Measurements from ENCODE around the gene DDX18.
"Not testable (repeated sequence)": the region's sequence is repeated elsewhere in the genome, so short reads cannot be mapped to it uniquely, and the experiment has no call there.

Gene DDX18

GRCh38 chr2:117814417-117815264 is at the start of gene DDX18:
DDX18 (plus strand) TSS chr2:117814691; CDS start chr2:117814778, 87 bp downstream.
- in situ Hi-C loops (cut with MboI; ENCODE audit: low sequenced_read_pairs): no loop called here

DNA sequence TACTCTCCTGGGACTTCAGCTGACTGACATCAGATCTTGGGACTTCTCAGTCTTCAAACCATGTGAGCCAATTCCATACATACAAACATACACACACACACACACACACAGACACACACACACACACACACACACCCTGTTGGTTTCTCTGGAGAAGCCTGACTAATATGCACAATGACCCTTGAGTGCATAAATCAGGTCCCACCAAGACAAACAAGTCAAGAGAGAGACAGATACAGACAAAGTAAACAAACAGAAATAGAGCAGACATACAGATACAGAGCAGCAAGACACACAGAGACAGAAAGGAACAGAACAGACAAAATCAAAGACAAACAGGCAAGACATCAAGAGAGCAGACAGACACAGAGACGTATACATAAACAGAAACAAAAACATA is 43.8 kb upstream of the DDX18 start:
- in situ Hi-C loops (cut with MboI; ENCODE audit: low sequenced_read_pairs): no loop called here

- in situ Hi-C loops (cut with MboI; ENCODE audit: low sequenced_read_pairs): no loop called here
Measured at GRCh38 chr2:117771969-117772630, 42.4 kb upstream of the DDX18 start.

DNA sequence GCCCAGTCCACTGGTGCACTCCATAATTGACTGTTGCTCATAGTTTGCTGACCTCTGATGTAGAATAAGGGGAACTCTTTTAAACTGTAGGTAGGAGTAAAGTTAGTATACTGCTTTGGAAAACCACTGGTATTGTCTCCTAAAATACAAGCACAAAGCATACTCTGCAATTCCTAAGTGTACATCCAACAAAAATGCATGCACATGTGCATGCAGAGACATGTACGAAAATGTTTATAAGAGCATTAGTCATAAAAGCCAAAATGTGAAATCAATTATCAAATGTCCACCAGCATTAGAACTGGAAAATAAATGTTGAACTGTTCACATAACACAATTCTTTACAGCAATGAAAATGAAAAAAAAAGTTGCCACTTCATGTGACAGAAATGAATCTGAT is 39.8 kb upstream of the DDX18 start:
- in situ Hi-C loops (cut with MboI; ENCODE audit: low sequenced_read_pairs): no loop called here

GRCh38 chr2:117775703-117776219 is 38.7 kb upstream of the DDX18 start:
- in situ Hi-C loops (cut with MboI; ENCODE audit: low sequenced_read_pairs): no loop called here

GRCh38 chr2:117776888-117777287 is 37.6 kb upstream of the DDX18 start:
- in situ Hi-C loops (cut with MboI; ENCODE audit: low sequenced_read_pairs): no loop called here

DNA sequence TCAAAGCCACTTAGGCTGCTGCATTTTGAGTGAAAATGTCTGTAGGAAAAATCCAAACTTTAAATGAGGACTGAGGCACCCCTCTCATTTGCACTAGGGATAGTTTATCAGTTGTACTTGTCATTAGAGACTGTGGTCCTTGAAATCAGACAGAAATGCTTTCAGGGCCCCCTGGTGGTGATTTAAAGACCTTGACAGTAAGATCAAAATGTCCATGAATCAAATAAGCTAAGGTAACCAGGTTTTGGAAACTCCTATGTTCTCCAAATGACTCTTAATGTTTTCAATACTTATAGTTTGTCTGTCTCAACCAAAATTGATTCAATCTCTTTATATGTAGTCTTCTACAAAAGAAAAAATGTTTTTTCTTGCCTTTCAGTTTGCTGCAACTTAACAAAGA is 28.8 kb upstream of the DDX18 start:
- in situ Hi-C loops (cut with MboI; ENCODE audit: low sequenced_read_pairs): no loop called here

DNA sequence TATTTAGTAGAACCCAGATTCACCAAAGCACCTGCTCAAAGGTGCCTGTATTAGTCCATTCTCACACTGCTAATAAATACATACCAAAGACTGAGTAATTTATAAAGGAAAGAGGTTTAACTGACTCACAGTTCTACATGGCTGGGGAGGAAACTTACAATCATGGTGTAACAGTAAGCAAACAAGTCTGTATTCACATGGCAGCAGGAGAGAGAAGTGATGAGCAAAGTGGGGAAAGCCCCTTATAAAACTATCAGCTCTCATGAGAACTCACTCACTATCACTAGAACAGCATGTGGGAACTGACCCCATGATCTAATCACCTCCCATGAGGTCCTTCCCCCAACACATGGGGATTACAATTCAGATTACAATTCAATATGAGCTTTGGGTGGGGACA is 28.0 kb upstream of the DDX18 start:
- in situ Hi-C loops (cut with MboI; ENCODE audit: low sequenced_read_pairs): no loop called here

DNA sequence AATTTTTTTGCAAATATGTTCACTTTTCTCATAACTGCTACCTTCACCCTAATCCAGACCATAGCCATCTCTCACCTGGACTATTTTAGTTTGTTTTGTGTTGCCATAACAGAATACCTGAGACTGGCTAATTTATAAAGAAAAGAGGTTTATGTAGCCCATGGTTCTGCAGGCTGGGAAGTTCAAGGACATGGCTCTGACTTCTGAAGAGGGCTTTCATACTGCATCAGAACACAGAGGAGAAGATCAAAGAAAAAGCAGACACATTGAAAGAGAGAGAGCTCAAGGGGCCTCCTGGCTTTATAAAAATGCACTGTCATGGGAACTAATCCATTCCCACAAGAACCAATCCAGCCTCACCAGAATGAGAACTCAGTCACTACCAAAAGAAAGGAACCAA is 25.0 kb upstream of the DDX18 start:
- in situ Hi-C loops (cut with MboI; ENCODE audit: low sequenced_read_pairs): no loop called here

DNA sequence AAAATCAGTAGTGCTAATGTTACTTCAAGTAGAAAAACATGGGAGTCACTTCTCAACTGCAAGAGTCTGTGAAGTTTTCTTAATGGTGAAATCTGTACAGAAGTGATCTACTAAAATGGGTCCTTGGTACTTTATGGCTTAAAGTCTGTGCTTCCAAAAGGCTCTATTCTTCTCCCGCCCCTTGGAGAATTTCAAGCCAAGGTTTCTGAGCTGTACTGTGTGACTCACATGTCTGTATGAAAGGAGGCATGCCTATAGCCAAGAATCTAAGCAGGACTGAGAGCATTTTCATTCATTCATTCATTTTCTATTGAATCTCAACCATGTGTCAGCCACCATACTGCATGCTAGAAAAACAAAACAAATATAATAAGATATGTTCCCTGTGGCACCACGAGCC is 19.8 kb upstream of the DDX18 start:
- in situ Hi-C loops (cut with MboI; ENCODE audit: low sequenced_read_pairs): no loop called here

GRCh38 chr2:117801826-117802225 is 12.7 kb upstream of the DDX18 start:
- in situ Hi-C loops (cut with MboI; ENCODE audit: low sequenced_read_pairs): no loop called here

- in situ Hi-C loops (cut with MboI; ENCODE audit: low sequenced_read_pairs): not testable (repeated sequence)
Measured at GRCh38 chr2:117803644-117804325, 10.7 kb upstream of the DDX18 start.

GRCh38 chr2:117812443-117812842 is 2.0 kb upstream of the DDX18 start:
- in situ Hi-C loops (cut with MboI; ENCODE audit: low sequenced_read_pairs): no loop called here

- in situ Hi-C loops (cut with MboI; ENCODE audit: low sequenced_read_pairs): no loop called here
Measured at GRCh38 chr2:117815946-117816345, 1.5 kb downstream of the DDX18 start.

DNA sequence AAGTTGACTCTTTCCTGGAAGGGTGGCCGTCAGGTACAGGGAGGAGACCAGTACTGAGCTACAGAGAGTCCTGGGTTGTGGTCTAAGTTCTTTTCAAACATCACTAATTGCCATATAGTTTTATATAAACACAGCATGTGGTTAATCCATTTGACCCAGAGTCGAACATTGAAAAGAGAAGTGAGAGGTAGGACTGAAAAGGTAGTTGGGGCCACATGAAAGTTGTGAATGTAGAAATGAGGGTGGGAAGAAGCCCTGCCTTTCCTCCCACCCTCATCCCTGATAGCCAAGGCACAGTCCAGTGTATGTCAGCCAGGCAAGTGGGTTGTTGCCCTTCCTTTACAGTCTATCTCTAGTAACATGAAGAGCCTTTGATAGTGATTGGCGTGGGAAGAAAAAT is 4.4 kb downstream of the DDX18 start:
- in situ Hi-C loops (cut with MboI; ENCODE audit: low sequenced_read_pairs): no loop called here

DNA sequence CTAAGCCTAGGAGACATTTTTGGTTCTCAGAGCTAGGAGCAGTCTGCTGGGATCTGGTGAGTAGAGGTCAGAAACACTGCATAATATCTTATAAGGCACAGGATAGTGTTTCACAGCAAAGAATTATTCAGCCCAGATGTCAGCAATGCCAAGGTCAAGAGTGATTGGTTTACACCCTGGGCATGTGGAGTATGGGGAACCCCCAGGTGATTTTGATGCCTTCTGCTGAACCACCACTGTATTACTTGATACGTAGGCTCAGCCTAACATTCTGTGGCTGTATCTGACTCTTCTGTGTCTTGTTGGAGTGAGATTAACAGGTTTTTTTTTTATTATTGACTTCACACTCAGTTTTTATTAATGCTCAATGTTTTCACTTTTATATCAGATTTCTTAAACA is 6.0 kb downstream of the DDX18 start:
- in situ Hi-C loops (cut with MboI; ENCODE audit: low sequenced_read_pairs): no loop called here

DNA sequence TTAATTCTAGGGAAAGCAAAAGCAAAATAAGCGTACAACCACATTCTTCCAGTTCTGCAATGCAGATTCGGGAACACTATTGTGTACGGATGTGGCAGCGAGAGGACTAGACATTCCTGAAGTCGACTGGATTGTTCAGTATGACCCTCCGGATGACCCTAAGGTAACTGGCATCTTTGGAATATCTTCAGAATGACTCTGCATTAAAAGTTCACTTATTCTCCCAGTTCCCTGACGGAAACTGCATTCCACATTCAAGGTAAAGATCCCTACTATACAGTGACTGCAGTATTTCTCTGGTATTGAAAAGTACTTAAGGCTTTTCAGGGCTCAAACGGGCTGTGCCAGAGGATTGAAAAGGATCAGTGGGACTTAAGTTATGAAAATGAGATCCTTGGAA is 10.9 kb downstream of the DDX18 start:
- in situ Hi-C loops (cut with MboI; ENCODE audit: low sequenced_read_pairs): no loop called here

DNA sequence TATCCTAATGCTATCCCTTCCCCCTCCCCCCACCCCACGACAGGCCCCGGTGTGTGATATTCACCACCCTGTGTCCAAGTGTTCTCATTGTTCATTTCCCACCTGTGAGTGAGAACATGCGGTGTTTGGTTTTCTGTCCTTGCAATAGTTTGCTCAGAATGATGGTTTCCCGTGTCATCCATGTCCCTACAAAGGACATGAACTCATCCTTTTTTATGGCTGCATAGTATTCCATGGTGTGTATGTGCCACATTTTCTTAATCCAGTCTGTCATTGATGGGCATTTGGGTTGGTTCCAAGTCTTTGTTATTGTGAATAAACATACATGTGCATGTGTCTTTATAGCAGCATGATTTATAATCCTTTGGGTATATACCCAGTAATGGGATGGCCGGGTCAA is 13.0 kb downstream of the DDX18 start:
- in situ Hi-C loops (cut with MboI; ENCODE audit: low sequenced_read_pairs): not testable (repeated sequence)

GRCh38 chr2:117828870-117829269 is 14.4 kb downstream of the DDX18 start:
- in situ Hi-C loops (cut with MboI; ENCODE audit: low sequenced_read_pairs): no loop called here

DNA sequence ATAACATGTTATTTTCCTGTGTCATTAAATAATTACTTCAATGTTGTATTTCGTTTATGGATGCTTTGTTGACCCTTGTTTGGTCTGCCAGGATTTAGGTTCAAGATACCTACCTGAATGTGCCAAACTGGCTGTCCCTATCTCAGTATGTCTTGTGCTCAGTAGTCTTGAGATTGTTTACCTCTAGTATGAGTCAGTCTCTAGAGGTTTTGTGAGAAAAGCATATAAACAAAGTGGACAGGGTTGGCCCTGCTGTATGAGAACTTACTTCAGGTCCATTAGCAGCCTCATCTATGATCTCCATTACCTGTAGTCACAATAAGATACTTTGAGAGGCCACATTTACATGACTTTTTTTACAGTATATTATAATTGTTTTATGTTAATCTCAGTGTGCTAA is 17.8 kb downstream of the DDX18 start:
- in situ Hi-C loops (cut with MboI; ENCODE audit: low sequenced_read_pairs): no loop called here

- in situ Hi-C loops (cut with MboI; ENCODE audit: low sequenced_read_pairs): no loop called here
Measured at GRCh38 chr2:117832905-117833613, 18.6 kb downstream of the DDX18 start.
